OCI-LY7 (cell line): ENCODE measurements around the gene FAM199X. TPM values are rescaled to one million over a fixed set of nuclear protein-coding genes. Genes with fewer than 3 reads are reported as not detected.
A peak's percentile ranks its signal among the peaks of the same experiment; 100 is the strongest.

Experiments
- Bru-seq: library from RNA; stranded (reverse); fragments of 400-500 nt; gene quantifications from one replicate; lab custom pipeline; 2021; lab: Mats Ljungman, UMichigan
- BruChase-seq, 2 experiments: library from RNA; stranded (reverse); fragments of 400-500 nt; gene quantifications; one replicate each; lab custom pipeline; 2021; lab: Mats Ljungman, UMichigan
- BruUV-seq: library from RNA; stranded (reverse); fragments of 400-500 nt; replicated peaks from 2 replicates; lab custom pipeline; 2021; lab: Mats Ljungman, UMichigan
- CTCF ChIA-PET: fragments of 300-600 bp; sonication (Branson Sonifier 250); formaldehyde crosslinking; loops from one replicate; lab custom pipeline; 2022; ENCODE audit warnings: antibody characterized with exemption; ENCODE audit not compliant: unreplicated experiment; lab: Charles Lee
- POLR2A ChIA-PET: fragments of 300-600 bp; sonication (Branson Sonifier 250); formaldehyde crosslinking; loops from one replicate; lab custom pipeline; 2022; ENCODE audit warnings: antibody characterized with exemption; lab: Charles Lee
- DNase-seq: peaks from one replicate; pipeline ENCODE4 v3.0.0-alpha.2; 2015; ENCODE audit warnings: low spot score
- H2AFZ ChIP-seq: fragments of 200-600 bp; sonication (generic), shearing (Covaris generic); 2 replicates; pipeline ENCODE4 v1.6.1; 2014; ENCODE audit warnings: mild to moderate bottlenecking, antibody characterized with exemption, low read length, moderate library complexity
- H3K27ac ChIP-seq: fragments of 200-600 bp; sonication (generic); 2 replicates; pipeline ENCODE4 v1.5.1; 2014; ENCODE audit warnings: mixed run types, low read depth, mild to moderate bottlenecking, moderate library complexity, low read length, inconsistent platforms; ENCODE audit not compliant: poor library complexity, severe bottlenecking
- H3K36me3 ChIP-seq: fragments of 200-600 bp; sonication (generic); 2 replicates; pipeline ENCODE4 v1.6.1; 2014; ENCODE audit warnings: mild to moderate bottlenecking, antibody characterized with exemption, low read length, moderate library complexity, mixed read lengths; ENCODE audit not compliant: insufficient read depth
- H3K4me1 ChIP-seq: fragments of 200-600 bp; sonication (generic); 2 replicates; pipeline ENCODE4 v1.5.1; 2014; ENCODE audit warnings: mild to moderate bottlenecking, low read length; ENCODE audit not compliant: insufficient read depth, poor library complexity, severe bottlenecking
- H3K4me2 ChIP-seq: fragments of 200-600 bp; sonication (generic); 2 replicates; pipeline ENCODE4 v1.6.1; 2014; ENCODE audit warnings: mild to moderate bottlenecking, low read length
- H3K4me3 ChIP-seq: fragments of 200-600 bp; sonication (generic); 2 replicates; pipeline ENCODE4 v1.5.1; 2014; ENCODE audit warnings: mild to moderate bottlenecking, low read depth, low read length; ENCODE audit not compliant: poor library complexity, severe bottlenecking
- H3K79me2 ChIP-seq: fragments of 200-600 bp; sonication (generic); 2 replicates; pipeline ENCODE4 v1.6.1; 2016; ENCODE audit warnings: low read depth, mild to moderate bottlenecking, low read length, moderate library complexity, mixed read lengths; ENCODE audit not compliant: insufficient read depth
- H3K9me2 ChIP-seq: fragments of 200-600 bp; sonication (generic); 2 replicates; pipeline ENCODE4 v1.6.1; 2016; ENCODE audit warnings: mild to moderate bottlenecking, low read length, mixed read lengths; ENCODE audit not compliant: insufficient read depth
- H3K9me3 ChIP-seq: fragments of 200-600 bp; sonication (generic); 2 replicates; pipeline ENCODE4 v1.6.1; 2014; ENCODE audit warnings: mild to moderate bottlenecking, mixed run types, low read length, mixed read lengths
- H4K20me1 ChIP-seq: fragments of 200-600 bp; sonication (generic); 2 replicates; pipeline ENCODE4 v1.6.1; 2014; ENCODE audit warnings: mild to moderate bottlenecking, antibody characterized with exemption, low read length, moderate library complexity, mixed read lengths; ENCODE audit not compliant: insufficient read depth
- EZH2phosphoT487 ChIP-seq: fragments of 200-600 bp; sonication (generic); IDR thresholded peaks from 2 replicates; pipeline ENCODE4 v1.6.1; 2018; ENCODE audit warnings: low read depth, borderline replicate concordance, mild to moderate bottlenecking, mixed run types, antibody characterized with exemption, low read length, moderate library complexity, mixed read lengths
- intact Hi-C: fragments of 100-400 bp; cut with micrococcal nuclease; formaldehyde crosslinking; loops from one replicate; pipeline ENCODE4 v1.10.0; 2022; ENCODE audit not compliant: unreplicated experiment
- long read RNA-seq: library from polyadenylated mRNA; stranded (forward); transcript quantifications from one replicate; pipeline ENCODE4 v2.0.0, GENCODE V29; 2022
- total RNA-seq, 2 experiments: library from RNA; depleted of rRNA in 1 of 2; stranded (reverse); fragments of >200 nt in 1 of 2; shearing (Covaris generic) in 1 of 2; gene quantifications; 2 replicates each; pipeline ENCODE4 v1.2.3, GENCODE V29; 2014 to 2022
- TF ChIP-seq, protein P1 (sequence below): fragments of 200-600 bp; sonication (generic); conservative IDR thresholded peaks from 2 replicates; pipeline ENCODE4 v1.5.1; 2014; ENCODE audit warnings: mild to moderate bottlenecking, antibody characterized with exemption, low read length, moderate library complexity, mixed read lengths

Gene FAM199X
- total RNA-seq (2014; rRNA removed; shearing (Covaris generic)) (10.6 and 10.8 TPM in 2 replicates), total RNA-seq (2022) (16.0 and 19.2 TPM in 2 replicates), Bru-seq, nascent RNA (percentile 75 among the genes with signal in this experiment), BruChase-seq, experiment 1, labeled RNA remaining after a 6-hour chase (percentile 90 among the genes with signal in this experiment), BruChase-seq, experiment 2, labeled RNA remaining after a 2-hour chase (percentile 91 among the genes with signal in this experiment)
- long read RNA-seq, full-length matches to known transcripts = 23 of 42 reads
- long read RNA-seq, partial matches to known transcripts = 7 of 42 reads
- long read RNA-seq, other reads (novel, unspliced or antisense) = 12 of 42 reads

DNA sequence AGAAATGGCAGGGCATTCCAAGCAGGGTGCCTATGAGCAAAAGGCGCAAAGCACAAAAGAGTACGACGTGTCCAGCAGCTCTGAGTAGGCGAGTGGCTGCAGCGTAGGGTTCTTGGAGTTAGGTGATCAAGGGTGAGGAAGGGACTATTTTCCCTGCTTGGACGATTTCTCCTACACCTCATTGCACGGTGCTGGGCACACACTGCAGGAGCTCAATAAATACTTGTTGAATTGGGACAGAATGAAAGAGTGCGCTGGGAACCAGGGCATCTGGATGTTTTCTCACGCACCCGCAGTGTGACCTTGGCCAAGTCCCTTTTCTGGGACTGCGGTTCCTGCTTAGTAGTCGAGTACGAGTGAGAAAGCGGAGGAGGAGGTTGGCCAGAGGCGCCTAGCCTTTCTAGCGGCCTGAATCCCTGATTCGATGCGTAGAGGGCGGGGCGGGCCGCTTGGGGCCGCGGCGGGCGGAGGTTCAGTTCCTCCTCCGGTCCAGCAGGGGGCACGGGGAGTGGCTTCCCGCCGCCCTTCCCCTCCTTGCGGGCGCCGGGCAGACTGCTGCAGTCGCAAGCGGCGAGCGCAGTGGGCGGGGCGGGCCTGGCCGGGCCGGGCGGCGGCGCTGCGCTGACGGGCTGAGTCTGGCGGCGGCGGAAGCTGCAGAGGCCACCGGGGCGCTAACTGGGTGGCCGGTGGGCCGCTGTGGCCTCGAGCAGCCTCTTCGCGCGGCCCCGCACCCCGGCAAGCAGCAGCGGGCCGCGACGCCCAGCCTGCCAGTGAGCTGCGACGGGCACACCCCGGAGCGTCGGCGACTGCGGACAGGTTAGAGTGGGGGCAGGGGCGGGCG lies at the start of gene FAM199X:
Gene FAM199X (plus strand): TSS at position 560 of the 841 bp plus-strand sequence. CDS start 333 bp downstream, outside the sequence.
- intact Hi-C loops = loop anchor here (2.0 kb wide), 1 partner anchor 479 kb away; the partner anchor contains the start of gene MORF4L2
- peak within 1 kb of the TSS; percentile 91; the same call in 1 of the 2 replicates for H2AFZ ChIP-seq
- no TSS peak for BruUV-seq
- peaks cover 22% of the 10 kb centered on the region for H3K79me2 ChIP-seq
- ChIA-PET CTCF (no interaction called here), POLR2A (interaction anchor here (0.7 to 2.2 kb wide), 4 partner anchors 9 to 213 kb away, joined by 3 to 26 read pairs (median 3); partner anchors contain the start of gene SLC25A53)
- no peak for TF ChIP-seq EZH2phosphoT487
- TF ChIP-seq, protein P1, sequence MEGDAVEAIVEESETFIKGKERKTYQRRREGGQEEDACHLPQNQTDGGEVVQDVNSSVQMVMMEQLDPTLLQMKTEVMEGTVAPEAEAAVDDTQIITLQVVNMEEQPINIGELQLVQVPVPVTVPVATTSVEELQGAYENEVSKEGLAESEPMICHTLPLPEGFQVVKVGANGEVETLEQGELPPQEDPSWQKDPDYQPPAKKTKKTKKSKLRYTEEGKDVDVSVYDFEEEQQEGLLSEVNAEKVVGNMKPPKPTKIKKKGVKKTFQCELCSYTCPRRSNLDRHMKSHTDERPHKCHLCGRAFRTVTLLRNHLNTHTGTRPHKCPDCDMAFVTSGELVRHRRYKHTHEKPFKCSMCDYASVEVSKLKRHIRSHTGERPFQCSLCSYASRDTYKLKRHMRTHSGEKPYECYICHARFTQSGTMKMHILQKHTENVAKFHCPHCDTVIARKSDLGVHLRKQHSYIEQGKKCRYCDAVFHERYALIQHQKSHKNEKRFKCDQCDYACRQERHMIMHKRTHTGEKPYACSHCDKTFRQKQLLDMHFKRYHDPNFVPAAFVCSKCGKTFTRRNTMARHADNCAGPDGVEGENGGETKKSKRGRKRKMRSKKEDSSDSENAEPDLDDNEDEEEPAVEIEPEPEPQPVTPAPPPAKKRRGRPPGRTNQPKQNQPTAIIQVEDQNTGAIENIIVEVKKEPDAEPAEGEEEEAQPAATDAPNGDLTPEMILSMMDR = peak; percentile 69
- H3K4me2 ChIP-seq = peak within 1 kb of the TSS; percentile 94
- no peaks in the 10 kb centered on the region for H3K9me2 ChIP-seq
- no peaks in the 10 kb centered on the region for H3K9me3 ChIP-seq
- no peaks in the 10 kb centered on the region for H4K20me1 ChIP-seq
- peaks cover 23% of the 10 kb centered on the region for H3K4me1 ChIP-seq
- peaks cover 4% of the 10 kb centered on the region; the same call in 1 of the 2 replicates for H3K36me3 ChIP-seq
- H3K27ac ChIP-seq = peak within 1 kb of the TSS; percentile 55
- DNase-seq = peak; percentile 88
- peak within 1 kb of the TSS; percentile 94 for H3K4me3 ChIP-seq

DNA sequence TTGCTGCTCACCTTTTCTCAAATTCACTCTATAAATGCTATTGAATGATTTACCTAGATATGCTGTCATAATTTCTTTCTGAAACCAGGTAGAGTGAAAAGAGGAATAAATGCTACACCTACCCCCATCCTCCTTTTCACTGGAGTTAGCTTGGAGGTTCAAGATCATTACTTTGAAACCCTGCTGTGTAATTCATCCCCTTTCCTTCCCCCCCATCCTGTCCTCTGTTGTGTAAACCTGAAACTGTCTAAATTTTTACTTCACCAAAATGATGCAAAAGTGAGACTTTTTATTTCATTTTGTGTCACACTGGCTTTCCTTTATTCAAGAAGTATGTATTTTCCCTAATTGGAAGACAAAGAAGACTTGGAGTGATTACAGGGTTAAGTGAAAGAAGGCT lies 48.5 kb upstream of the FAM199X start:
- no peaks in the 10 kb centered on the region for H3K9me2 ChIP-seq
- no peaks in the 10 kb centered on the region for H3K36me3 ChIP-seq
- DNase-seq = no peak
- no peak overlapping the region for H3K4me2 ChIP-seq
- CTCF ChIA-PET = no interaction called here
- H3K4me1 ChIP-seq = peaks cover 16% of the 10 kb centered on the region
- intact Hi-C loops = no loop called here
- no peak overlapping the region for H2AFZ ChIP-seq
- H3K27ac ChIP-seq = no peak overlapping the region
- H4K20me1 ChIP-seq = no peaks in the 10 kb centered on the region
- no peak overlapping the region for H3K4me3 ChIP-seq
- no peaks in the 10 kb centered on the region for H3K9me3 ChIP-seq
- BruUV-seq = no TSS peak
- TF ChIP-seq EZH2phosphoT487 = no peak
- TF ChIP-seq, protein P1 = no peak
- POLR2A ChIA-PET = no interaction called here
- H3K79me2 ChIP-seq = no peaks in the 10 kb centered on the region
